Measurements from ENCODE around the gene KRT38.
"Not testable (repeated sequence)": the region's sequence is repeated elsewhere in the genome, so short reads cannot be mapped to it uniquely, and the experiment has no call there.

KRT38 gene

GRCh38 chr17:41406205-41406604 lies 34.6 kb downstream of the KRT38 start:
- intact Hi-C loops (cut with DNase I): no loop called here
- no peak for DNase-seq

- DNase-seq: no peak
- intact Hi-C loops (cut with DNase I): no loop called here
Measured at GRCh38 chr17:41404024-41404671, 36.6 kb downstream of the KRT38 start.

GRCh38 chr17:41403404-41404023 lies 37.3 kb downstream of the KRT38 start:
- DNase-seq: no peak
- intact Hi-C loops (cut with DNase I): no loop called here

- DNase-seq: no peak
- intact Hi-C loops (cut with DNase I): no loop called here
Measured at GRCh38 chr17:41402161-41402560, 38.6 kb downstream of the KRT38 start.

GRCh38 chr17:41396996-41397660 lies 43.7 kb downstream of the KRT38 start, which contains the start of gene KRT31:
Gene KRT31 (minus strand): TSS chr17:41397608. CDS start chr17:41397539, 69 bp downstream.
- DNase-seq: no peak
- intact Hi-C loops (cut with DNase I): no loop called here

- no peak for DNase-seq
- intact Hi-C loops (cut with DNase I): no loop called here
Measured at GRCh38 chr17:41396340-41396739, 44.4 kb downstream of the KRT38 start.

GRCh38 chr17:41395611-41396010 lies 45.2 kb downstream of the KRT38 start:
- no peak for DNase-seq
- intact Hi-C loops (cut with DNase I): no loop called here

GRCh38 chr17:41395044-41395443 lies 45.7 kb downstream of the KRT38 start:
- intact Hi-C loops (cut with DNase I); DNase-seq: not testable (repeated sequence)

- DNase-seq: no peak
- intact Hi-C loops (cut with DNase I): no loop called here
Measured at GRCh38 chr17:41394254-41394996, 46.4 kb downstream of the KRT38 start.

GRCh38 chr17:41393826-41394225 lies 47.0 kb downstream of the KRT38 start:
- intact Hi-C loops (cut with DNase I): no loop called here
- DNase-seq: no peak

- intact Hi-C loops (cut with DNase I): no loop called here
- DNase-seq: no peak
Measured at GRCh38 chr17:41393294-41393693, 47.5 kb downstream of the KRT38 start.

GRCh38 chr17:41392278-41392677 lies 48.5 kb downstream of the KRT38 start:
- no peak for DNase-seq
- intact Hi-C loops (cut with DNase I): no loop called here

GRCh38 chr17:41391535-41391934 lies 49.2 kb downstream of the KRT38 start:
- DNase-seq: no peak
- intact Hi-C loops (cut with DNase I): no loop called here

- DNase-seq: no peak
- intact Hi-C loops (cut with DNase I): no loop called here
Measured at GRCh38 chr17:41390411-41390938, 50.3 kb downstream of the KRT38 start.

GRCh38 chr17:41387670-41388069 lies 53.1 kb downstream of the KRT38 start:
- DNase-seq: no peak
- intact Hi-C loops (cut with DNase I): no loop called here

- DNase-seq: no peak
- intact Hi-C loops (cut with DNase I): no loop called here
Measured at GRCh38 chr17:41386227-41386626, 54.6 kb downstream of the KRT38 start.

Measured in head of caudate nucleus (tissue), 42 donors.